Posterior cingulate gyrus (tissue), 11 donors: ENCODE measurements around the gene EAPP.
"Not testable (repeated sequence)": the region's sequence is repeated elsewhere in the genome, so short reads cannot be mapped to it uniquely, and the experiment has no call there.

Experiments used
- DNase-seq, 10 donors: peaks; one replicate each; pipeline versions ENCODE4 v3.0.0 to v3.0.0-alpha.2; 2020 to 2021; ENCODE audit warnings: mixed read lengths in 3 of 10
- intact Hi-C: fragments of 100-400 bp; cut with DNase I; formaldehyde crosslinking; loops from one replicate; pipeline ENCODE4 v1.15.1; 2023

The EAPP gene

GRCh38 chr14:34489324-34489723, 50.2 kb downstream of the EAPP start:
- no peak for DNase-seq
- intact Hi-C loops = no loop called here

GRCh38 chr14:34488528-34488927, 51.0 kb downstream of the EAPP start:
- no peak for DNase-seq
- intact Hi-C loops = no loop called here

- DNase-seq = no peak
- intact Hi-C loops = no loop called here
Observed at GRCh38 chr14:34484726-34485125, 54.8 kb downstream of the EAPP start.

GRCh38 chr14:34482463-34482862, 57.0 kb downstream of the EAPP start:
- intact Hi-C loops = no loop called here
- DNase-seq = no peak

GRCh38 chr14:34479694-34480093, 59.8 kb downstream of the EAPP start:
- intact Hi-C loops = no loop called here
- no peak for DNase-seq

GRCh38 chr14:34478261-34478660, 61.2 kb downstream of the EAPP start:
- intact Hi-C loops = no loop called here
- no peak for DNase-seq

- intact Hi-C loops, DNase-seq: not testable (repeated sequence)
Observed at GRCh38 chr14:34476036-34476435, 63.5 kb downstream of the EAPP start.

GRCh38 chr14:34475163-34475562, 64.3 kb downstream of the EAPP start:
- intact Hi-C loops = no loop called here

GRCh38 chr14:34474187-34474679, 65.3 kb downstream of the EAPP start:
- no peak for DNase-seq
- intact Hi-C loops = no loop called here

More at GRCh38 chr14:34475163-34475562, 64.3 kb downstream of the EAPP start:
- DNase-seq = no peak

- DNase-seq = no peak
- intact Hi-C loops = no loop called here
Observed at GRCh38 chr14:34472706-34473279, 66.7 kb downstream of the EAPP start.

GRCh38 chr14:34470319-34470718, 69.2 kb downstream of the EAPP start:
- intact Hi-C loops = no loop called here
- DNase-seq = no peak

GRCh38 chr14:34466691-34467090, 72.8 kb downstream of the EAPP start:
- intact Hi-C loops = no loop called here
- no peak for DNase-seq
